Panc1 (cell line): ENCODE measurements around the gene BASP1. TPM values are rescaled to one million over a fixed set of nuclear protein-coding genes. Genes with fewer than 3 reads are reported as not detected.
A peak's percentile ranks its signal among the peaks of the same experiment; 100 is the strongest.

Experiments used
- ATAC-seq: fragments of 200-7000 bp; cut with Tn5 transposase; 2 replicates; pipeline ENCODE4 v1.9.1; 2020; ENCODE audit warnings: mild to moderate bottlenecking, moderate library complexity
- BruUV-seq: library from RNA; stranded (reverse); fragments of 400-500 nt; replicated peaks from 2 replicates; lab custom pipeline; 2021; lab: Mats Ljungman, UMichigan
- CTCF ChIA-PET: fragments of 300-600 bp; sonication (Branson Sonifier 250); formaldehyde crosslinking; loops from one replicate; lab custom pipeline; 2022; ENCODE audit warnings: antibody characterized with exemption; lab: Charles Lee
- POLR2A ChIA-PET: fragments of 300-600 bp; sonication (Branson Sonifier 250); formaldehyde crosslinking; loops from one replicate; lab custom pipeline; 2022; ENCODE audit warnings: antibody characterized with exemption; lab: Charles Lee
- DNase-seq: peaks from one replicate; pipeline ENCODE4 v3.0.0-alpha.2; 2010; ENCODE audit warnings: low read depth, low spot score
- H3K27ac ChIP-seq: 2 replicates; pipeline ENCODE4 v1.5.1; 2011; ENCODE audit warnings: mild to moderate bottlenecking, low read length, inconsistent platforms
- H3K27me3 ChIP-seq: fragments of 200-500 bp; sonication (Bioruptor generic); 2 replicates; pipeline ENCODE4 v1.6.0; 2014; ENCODE audit warnings: low read length, inconsistent platforms; ENCODE audit not compliant: control insufficient read depth, insufficient read depth
- H3K36me3 ChIP-seq: fragments of 200-500 bp; sonication (Bioruptor generic); 2 replicates; pipeline ENCODE4 v1.5.1; 2014; ENCODE audit warnings: inconsistent platforms, mild to moderate bottlenecking, low read length, moderate library complexity; ENCODE audit not compliant: control insufficient read depth, insufficient read depth
- H3K4me1 ChIP-seq: 2 replicates; pipeline ENCODE4 v1.5.1; 2011; ENCODE audit warnings: inconsistent platforms, mild to moderate bottlenecking, low read length, moderate library complexity; ENCODE audit not compliant: control insufficient read depth, insufficient read depth
- H3K4me3 ChIP-seq, 2 experiments: 2 replicates each; pipeline ENCODE4 v1.5.1; 2011 to 2012; ENCODE audit warnings: low read depth in 2 of 2, low read length in 2 of 2, mild to moderate bottlenecking in 2 of 2, inconsistent platforms in 1 of 2, moderate library complexity in 1 of 2
- H3K9me3 ChIP-seq: fragments of 200-500 bp; sonication (Bioruptor generic); 2 replicates; pipeline ENCODE4 v1.5.1; 2014; ENCODE audit warnings: low read depth, mild to moderate bottlenecking, inconsistent platforms, low read length, moderate library complexity; ENCODE audit not compliant: control insufficient read depth, insufficient read depth
- POLR2AphosphoS5 ChIP-seq: IDR thresholded peaks from 2 replicates; pipeline ENCODE4 v1.6.1; 2012; ENCODE audit warnings: mild to moderate bottlenecking, low read depth, low read length, moderate library complexity
- SIN3A ChIP-seq: IDR thresholded peaks from 2 replicates; pipeline ENCODE4 v1.6.1; 2012; ENCODE audit warnings: low read depth, mild to moderate bottlenecking, low read length, moderate library complexity, borderline replicate concordance; ENCODE audit not compliant: insufficient read depth
- TCF7L2 ChIP-seq: IDR thresholded peaks from 2 replicates; pipeline ENCODE4 v1.6.1; 2011; ENCODE audit warnings: mild to moderate bottlenecking, low read depth, low read length, inconsistent platforms
- in situ Hi-C: cut with HindIII; loops from 2 replicates; pipeline ENCODE4 v1.10.0; 2016; ENCODE audit warnings: low sequenced_read_pairs, low pct_unique_long_range_greater_than_20kb
- intact Hi-C: fragments of 100-400 bp; cut with micrococcal nuclease; formaldehyde crosslinking; loops from one replicate; pipeline ENCODE4 v1.10.0; 2022; ENCODE audit not compliant: unreplicated experiment
- total RNA-seq: library from RNA; stranded (reverse); gene quantifications from one replicate; pipeline ENCODE4 v1.2.1, GENCODE V29; 2021; ENCODE audit not compliant: unreplicated experiment
- TF ChIP-seq, protein P1 (sequence below), 2 experiments: IDR thresholded peaks; 2 replicates each; pipeline ENCODE4 v1.6.1; 2011 to 2012; ENCODE audit warnings: low read depth in 2 of 2, control low read depth in 1 of 2, low read length in 1 of 2, mild to moderate bottlenecking in 1 of 2, moderate library complexity in 1 of 2; ENCODE audit not compliant: insufficient read depth in 1 of 2
- TF ChIP-seq, protein P2 (sequence below): fragments of 450-650 bp; IDR thresholded peaks from 2 replicates; pipeline ENCODE4 v1.5.1; 2017; ENCODE audit warnings: mild to moderate bottlenecking

Gene BASP1
- total RNA-seq, 1 experiment from 2014 or later, result 217 TPM

DNA sequence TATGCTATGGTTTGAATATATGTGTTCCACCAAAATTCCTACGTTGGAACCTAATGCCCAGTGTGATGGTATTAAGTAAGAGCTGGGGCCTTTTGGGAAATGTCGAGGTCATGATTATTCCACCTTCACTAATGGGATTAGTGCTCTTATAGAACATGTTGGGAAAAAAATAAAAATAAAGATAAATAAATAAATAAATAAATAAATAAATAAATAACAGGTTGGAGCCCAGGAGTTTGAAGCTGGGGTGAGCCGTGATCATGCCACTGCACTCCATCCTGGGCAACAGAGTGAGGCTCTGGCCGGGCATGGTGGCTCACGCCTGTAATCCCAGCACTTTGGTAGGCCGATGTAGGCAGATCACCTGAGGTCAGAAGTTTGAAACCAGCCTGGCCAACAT, 22.5 kb downstream of the BASP1 start:
- in situ Hi-C loops, result no loop called here
- BruUV-seq, result no TSS peak
- POLR2A ChIA-PET, result no interaction called here
- Histone ChIP-seq H3K9me3 (no peaks in the 10 kb centered on the region), H3K4me3 (no peak overlapping the region), H3K27ac (peak overlapping the region; percentile 77), H3K27me3 (no peaks in the 10 kb centered on the region), H3K4me1 (peaks cover 83% of the 10 kb centered on the region), H3K36me3 (no peaks in the 10 kb centered on the region)
- TF ChIP-seq TCF7L2 (no peak), POLR2AphosphoS5 (no peak), SIN3A (no peak)
- TF ChIP-seq, protein P1, sequence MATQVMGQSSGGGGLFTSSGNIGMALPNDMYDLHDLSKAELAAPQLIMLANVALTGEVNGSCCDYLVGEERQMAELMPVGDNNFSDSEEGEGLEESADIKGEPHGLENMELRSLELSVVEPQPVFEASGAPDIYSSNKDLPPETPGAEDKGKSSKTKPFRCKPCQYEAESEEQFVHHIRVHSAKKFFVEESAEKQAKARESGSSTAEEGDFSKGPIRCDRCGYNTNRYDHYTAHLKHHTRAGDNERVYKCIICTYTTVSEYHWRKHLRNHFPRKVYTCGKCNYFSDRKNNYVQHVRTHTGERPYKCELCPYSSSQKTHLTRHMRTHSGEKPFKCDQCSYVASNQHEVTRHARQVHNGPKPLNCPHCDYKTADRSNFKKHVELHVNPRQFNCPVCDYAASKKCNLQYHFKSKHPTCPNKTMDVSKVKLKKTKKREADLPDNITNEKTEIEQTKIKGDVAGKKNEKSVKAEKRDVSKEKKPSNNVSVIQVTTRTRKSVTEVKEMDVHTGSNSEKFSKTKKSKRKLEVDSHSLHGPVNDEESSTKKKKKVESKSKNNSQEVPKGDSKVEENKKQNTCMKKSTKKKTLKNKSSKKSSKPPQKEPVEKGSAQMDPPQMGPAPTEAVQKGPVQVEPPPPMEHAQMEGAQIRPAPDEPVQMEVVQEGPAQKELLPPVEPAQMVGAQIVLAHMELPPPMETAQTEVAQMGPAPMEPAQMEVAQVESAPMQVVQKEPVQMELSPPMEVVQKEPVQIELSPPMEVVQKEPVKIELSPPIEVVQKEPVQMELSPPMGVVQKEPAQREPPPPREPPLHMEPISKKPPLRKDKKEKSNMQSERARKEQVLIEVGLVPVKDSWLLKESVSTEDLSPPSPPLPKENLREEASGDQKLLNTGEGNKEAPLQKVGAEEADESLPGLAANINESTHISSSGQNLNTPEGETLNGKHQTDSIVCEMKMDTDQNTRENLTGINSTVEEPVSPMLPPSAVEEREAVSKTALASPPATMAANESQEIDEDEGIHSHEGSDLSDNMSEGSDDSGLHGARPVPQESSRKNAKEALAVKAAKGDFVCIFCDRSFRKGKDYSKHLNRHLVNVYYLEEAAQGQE (IDR thresholded peaks at IDR 0.05; ENCODE audit: insufficient read depth in 1 of 2, low read depth in 2 of 2, low read length in 1 of 2), result no peak
- TF ChIP-seq, protein P2, sequence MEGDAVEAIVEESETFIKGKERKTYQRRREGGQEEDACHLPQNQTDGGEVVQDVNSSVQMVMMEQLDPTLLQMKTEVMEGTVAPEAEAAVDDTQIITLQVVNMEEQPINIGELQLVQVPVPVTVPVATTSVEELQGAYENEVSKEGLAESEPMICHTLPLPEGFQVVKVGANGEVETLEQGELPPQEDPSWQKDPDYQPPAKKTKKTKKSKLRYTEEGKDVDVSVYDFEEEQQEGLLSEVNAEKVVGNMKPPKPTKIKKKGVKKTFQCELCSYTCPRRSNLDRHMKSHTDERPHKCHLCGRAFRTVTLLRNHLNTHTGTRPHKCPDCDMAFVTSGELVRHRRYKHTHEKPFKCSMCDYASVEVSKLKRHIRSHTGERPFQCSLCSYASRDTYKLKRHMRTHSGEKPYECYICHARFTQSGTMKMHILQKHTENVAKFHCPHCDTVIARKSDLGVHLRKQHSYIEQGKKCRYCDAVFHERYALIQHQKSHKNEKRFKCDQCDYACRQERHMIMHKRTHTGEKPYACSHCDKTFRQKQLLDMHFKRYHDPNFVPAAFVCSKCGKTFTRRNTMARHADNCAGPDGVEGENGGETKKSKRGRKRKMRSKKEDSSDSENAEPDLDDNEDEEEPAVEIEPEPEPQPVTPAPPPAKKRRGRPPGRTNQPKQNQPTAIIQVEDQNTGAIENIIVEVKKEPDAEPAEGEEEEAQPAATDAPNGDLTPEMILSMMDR, result no peak
- intact Hi-C loops, result no loop called here
- DNase-seq (no peak), ATAC-seq (no peak)
- CTCF ChIA-PET, result no interaction called here

DNA sequence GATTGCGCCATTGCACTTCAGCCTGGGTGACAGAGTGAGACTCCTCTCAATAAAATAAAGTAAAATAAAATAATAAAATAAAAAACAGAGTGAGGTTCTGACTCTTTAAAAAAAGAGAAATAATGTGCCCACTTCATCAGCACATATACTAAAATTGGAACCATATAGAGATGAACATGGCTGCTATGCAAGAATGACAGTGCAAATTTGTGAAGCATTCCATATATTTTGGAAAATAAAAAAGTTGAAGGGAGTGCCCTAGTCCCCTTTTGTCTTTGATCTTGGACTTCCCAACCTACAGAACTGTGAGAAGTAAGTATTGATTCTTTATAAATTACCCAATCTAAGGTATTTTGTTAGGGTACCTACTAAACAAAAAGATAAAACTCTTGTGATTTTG, 23.1 kb downstream of the BASP1 start:
- in situ Hi-C loops, result no loop called here
- Histone ChIP-seq H3K36me3 (no peaks in the 10 kb centered on the region), H3K4me1 (peaks cover 81% of the 10 kb centered on the region), H3K4me3 (no peak overlapping the region), H3K9me3 (no peaks in the 10 kb centered on the region), H3K27me3 (no peaks in the 10 kb centered on the region), H3K27ac (peak overlapping the region; percentile 77)
- BruUV-seq, result no TSS peak
- TF ChIP-seq TCF7L2, result no peak
- TF ChIP-seq, protein P1 (IDR thresholded peaks at IDR 0.05; ENCODE audit: insufficient read depth in 1 of 2, low read depth in 2 of 2, low read length in 1 of 2), result no peak
- DNase-seq, result no peak
- intact Hi-C loops, result no loop called here
- ATAC-seq, result no peak
- POLR2A ChIA-PET, result no interaction called here
- CTCF ChIA-PET, result no interaction called here
